IMR-90 (cell line): ENCODE data around the gene LCE2A.

Experiments used
- BHLHE40 ChIP-seq: fragments of 150-350 bp; IDR thresholded peaks from 2 replicates; pipeline ENCODE4 v1.6.1; 2016; ENCODE audit warnings: mild to moderate bottlenecking, low read depth, low read length
- CEBPB ChIP-seq: IDR thresholded peaks from 2 replicates; pipeline ENCODE4 v1.6.1; 2012; ENCODE audit warnings: low read depth, low read length, improper control_type of control experiment
- FOS ChIP-seq: fragments of 150-350 bp; IDR thresholded peaks from 2 replicates; pipeline ENCODE4 v1.6.1; 2016; ENCODE audit warnings: low read depth, low read length
- MXI1 ChIP-seq: IDR thresholded peaks from 2 replicates; pipeline ENCODE4 v1.6.1; 2012; ENCODE audit warnings: low read depth, mild to moderate bottlenecking, low read length, moderate library complexity, borderline replicate concordance
- NFE2L2 ChIP-seq: fragments of 150-350 bp; IDR thresholded peaks from 2 replicates; pipeline ENCODE4 v1.6.1; 2016; ENCODE audit warnings: low read depth, mild to moderate bottlenecking, low read length
- POLR2A ChIP-seq: IDR thresholded peaks from 2 replicates; pipeline ENCODE4 v1.6.1; 2012; ENCODE audit warnings: mild to moderate bottlenecking, low read depth, low read length
- RAD21 ChIP-seq: IDR thresholded peaks from 2 replicates; pipeline ENCODE4 v1.6.1; 2012; ENCODE audit warnings: low read length, improper control_type of control experiment
- RCOR1 ChIP-seq: IDR thresholded peaks from 2 replicates; pipeline ENCODE4 v1.6.1; 2012; ENCODE audit warnings: mild to moderate bottlenecking, low read length, improper control_type of control experiment; ENCODE audit not compliant: insufficient replicate concordance
- SMC3 ChIP-seq: fragments of 150-350 bp; IDR thresholded peaks from 2 replicates; pipeline ENCODE4 v1.6.1; 2016; ENCODE audit warnings: low read depth, mild to moderate bottlenecking, antibody characterized with exemption, low read length, moderate library complexity
- TF ChIP-seq, protein P1 (sequence below): fragments of 150-350 bp; IDR thresholded peaks from 2 replicates; pipeline ENCODE4 v1.6.1; 2016; ENCODE audit warnings: low read depth, mild to moderate bottlenecking, low read length, moderate library complexity, borderline replicate concordance
- TF ChIP-seq, protein P2 (sequence below): conservative IDR thresholded peaks from 2 replicates; pipeline ENCODE4 v1.5.1; 2012; ENCODE audit warnings: mild to moderate bottlenecking, low read depth, low read length, improper control_type of control experiment

GRCh38 chr1:152658649-152659048 is 39.5 kb upstream of the LCE2A start:
- TF ChIP-seq, protein P1, sequence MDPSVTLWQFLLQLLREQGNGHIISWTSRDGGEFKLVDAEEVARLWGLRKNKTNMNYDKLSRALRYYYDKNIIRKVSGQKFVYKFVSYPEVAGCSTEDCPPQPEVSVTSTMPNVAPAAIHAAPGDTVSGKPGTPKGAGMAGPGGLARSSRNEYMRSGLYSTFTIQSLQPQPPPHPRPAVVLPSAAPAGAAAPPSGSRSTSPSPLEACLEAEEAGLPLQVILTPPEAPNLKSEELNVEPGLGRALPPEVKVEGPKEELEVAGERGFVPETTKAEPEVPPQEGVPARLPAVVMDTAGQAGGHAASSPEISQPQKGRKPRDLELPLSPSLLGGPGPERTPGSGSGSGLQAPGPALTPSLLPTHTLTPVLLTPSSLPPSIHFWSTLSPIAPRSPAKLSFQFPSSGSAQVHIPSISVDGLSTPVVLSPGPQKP: no peak
- TF ChIP-seq, protein P2, sequence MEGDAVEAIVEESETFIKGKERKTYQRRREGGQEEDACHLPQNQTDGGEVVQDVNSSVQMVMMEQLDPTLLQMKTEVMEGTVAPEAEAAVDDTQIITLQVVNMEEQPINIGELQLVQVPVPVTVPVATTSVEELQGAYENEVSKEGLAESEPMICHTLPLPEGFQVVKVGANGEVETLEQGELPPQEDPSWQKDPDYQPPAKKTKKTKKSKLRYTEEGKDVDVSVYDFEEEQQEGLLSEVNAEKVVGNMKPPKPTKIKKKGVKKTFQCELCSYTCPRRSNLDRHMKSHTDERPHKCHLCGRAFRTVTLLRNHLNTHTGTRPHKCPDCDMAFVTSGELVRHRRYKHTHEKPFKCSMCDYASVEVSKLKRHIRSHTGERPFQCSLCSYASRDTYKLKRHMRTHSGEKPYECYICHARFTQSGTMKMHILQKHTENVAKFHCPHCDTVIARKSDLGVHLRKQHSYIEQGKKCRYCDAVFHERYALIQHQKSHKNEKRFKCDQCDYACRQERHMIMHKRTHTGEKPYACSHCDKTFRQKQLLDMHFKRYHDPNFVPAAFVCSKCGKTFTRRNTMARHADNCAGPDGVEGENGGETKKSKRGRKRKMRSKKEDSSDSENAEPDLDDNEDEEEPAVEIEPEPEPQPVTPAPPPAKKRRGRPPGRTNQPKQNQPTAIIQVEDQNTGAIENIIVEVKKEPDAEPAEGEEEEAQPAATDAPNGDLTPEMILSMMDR: no peak
- TF ChIP-seq BHLHE40 (no peak), RAD21 (no peak), POLR2A (no peak), SMC3 (no peak), FOS (no peak), CEBPB (no peak), RCOR1 (no peak), NFE2L2 (no peak), MXI1 (no peak)
